Stimulated activated CD4-positive, alpha-beta T cell treated with anti-CD3 and anti-CD28 coated beads, Interleukin-1b, Interleukin-23, amount 100 ng/mL, for 48 hours (primary cell): Measurements from ENCODE around the gene PLXND1.
"Not testable (repeated sequence)": the region's sequence is repeated elsewhere in the genome, so short reads cannot be mapped to it uniquely, and the experiment has no call there.

Experiments
- DNase-seq: peaks from one replicate; pipeline ENCODE4 v3.0.0-alpha.2; 2020

The PLXND1 gene

GRCh38 chr3:129520960-129521359 lies 85.5 kb downstream of the PLXND1 start:
- no peak for DNase-seq

GRCh38 chr3:129519896-129520715 lies 86.4 kb downstream of the PLXND1 start:
- DNase-seq, result no peak

- no peak for DNase-seq
Observed at GRCh38 chr3:129519449-129519848, 87.0 kb downstream of the PLXND1 start.

GRCh38 chr3:129518581-129518980 lies 87.9 kb downstream of the PLXND1 start:
- DNase-seq, result no peak

DNA sequence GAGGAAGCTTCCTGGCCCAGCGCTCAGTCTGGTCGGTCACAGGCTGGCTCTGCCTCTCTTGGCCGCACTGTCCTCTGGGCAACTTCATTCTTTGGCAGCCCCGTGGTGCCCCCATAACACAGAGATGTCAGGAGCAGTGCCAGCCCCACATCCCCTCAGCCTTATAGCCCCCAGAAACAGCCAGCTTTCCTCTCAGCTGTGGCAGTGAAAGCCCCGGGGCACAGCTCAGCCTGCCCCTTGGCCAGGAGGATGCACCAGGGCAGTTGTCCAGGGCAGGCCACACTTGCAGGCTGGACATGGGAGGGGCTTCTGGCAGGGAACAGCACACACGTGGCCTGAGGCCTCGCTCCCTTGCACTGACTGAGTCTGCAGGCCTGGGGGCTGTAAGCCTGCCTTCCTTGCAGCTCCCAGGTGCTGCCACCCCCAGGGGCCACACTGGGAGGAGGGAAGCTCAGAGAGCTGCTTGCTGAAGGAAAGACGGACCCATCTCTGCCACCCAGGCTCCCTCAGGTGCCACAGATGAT lies 88.4 kb downstream of the PLXND1 start:
- DNase-seq, result no peak

DNA sequence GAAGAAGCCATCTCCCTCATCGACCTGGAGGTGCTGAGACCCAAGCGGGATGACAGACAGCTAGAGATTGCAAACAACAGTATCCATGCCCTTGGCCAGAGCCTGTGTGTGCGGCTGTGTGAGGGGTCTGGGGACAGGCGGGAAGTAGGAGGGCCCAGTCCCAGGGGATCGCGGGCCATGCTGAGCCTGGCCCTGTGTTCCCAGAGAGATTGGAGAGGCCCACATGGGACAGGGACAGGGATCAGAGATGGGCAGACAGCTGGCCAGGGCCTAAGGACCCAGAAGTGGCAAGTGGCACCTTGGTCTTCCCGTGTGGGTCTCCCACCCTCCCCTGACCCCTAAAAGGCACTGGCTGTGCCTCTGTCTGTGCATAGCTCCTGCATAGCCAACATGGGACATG lies 89.0 kb downstream of the PLXND1 start:
- no peak for DNase-seq

DNA sequence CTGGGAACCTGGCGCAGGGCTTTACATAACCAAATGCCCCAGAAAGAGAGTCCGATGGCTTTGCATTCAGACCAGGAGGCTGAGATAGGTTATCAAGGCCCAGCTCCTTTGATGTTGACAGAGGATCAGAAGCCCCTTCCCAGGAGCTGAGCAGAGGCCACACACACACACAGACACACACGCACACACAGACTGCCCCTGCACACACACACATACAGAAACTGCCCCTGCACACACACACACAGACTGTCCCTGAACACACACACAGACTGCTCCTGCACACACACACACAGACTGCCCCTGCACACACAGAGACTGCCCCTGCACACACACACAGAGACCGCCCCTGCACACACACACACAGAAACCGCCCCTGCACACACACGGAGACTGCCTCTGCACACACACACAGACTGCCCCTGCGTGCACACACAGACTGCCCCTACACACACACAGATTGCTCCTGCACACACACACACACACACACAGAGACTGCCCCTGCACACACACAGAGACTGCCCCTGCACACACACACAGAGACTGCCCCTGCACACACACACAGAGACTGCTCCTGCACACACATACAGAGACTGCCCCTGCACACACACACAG lies 90.5 kb downstream of the PLXND1 start:
- not testable (repeated sequence) for DNase-seq

DNA sequence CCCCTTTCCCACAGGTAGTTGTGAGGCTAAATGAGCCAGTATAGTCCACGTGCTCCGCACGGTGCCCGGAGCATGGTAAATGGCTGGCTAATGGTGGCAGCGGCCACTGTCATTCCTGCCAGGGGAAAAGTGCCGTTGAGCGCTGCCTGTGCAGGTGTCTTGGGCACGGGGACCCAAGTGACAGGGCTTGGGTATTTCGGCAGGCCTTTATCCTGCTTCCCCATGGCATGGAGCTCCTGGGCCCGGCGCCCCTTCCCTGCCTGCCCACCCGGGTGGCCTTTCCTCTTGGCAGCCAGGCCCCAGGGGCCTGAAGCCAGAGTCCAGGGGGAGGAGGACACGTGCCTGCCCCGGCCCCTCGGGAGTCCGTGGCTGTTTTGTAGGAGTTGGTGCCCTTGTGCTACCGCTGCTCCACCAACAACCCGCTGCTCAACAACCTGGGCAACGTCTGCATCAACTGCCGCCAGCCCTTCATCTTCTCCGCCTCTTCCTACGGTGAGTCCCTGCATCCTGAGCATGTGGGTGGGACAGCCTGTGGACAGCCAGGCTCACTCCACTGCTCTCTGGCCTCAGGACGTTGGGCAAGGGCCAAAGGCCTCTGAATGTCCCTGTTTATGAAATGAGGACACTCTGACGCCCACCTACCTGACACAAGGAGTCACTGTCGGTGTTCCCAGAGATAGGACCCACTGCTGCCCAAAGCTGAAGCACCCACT lies 91.2 kb downstream of the PLXND1 start:
- DNase-seq, result not testable (repeated sequence)

GRCh38 chr3:129514563-129514962 lies 91.9 kb downstream of the PLXND1 start:
- DNase-seq, result no peak

- no peak for DNase-seq
Observed at GRCh38 chr3:129514110-129514509, 92.4 kb downstream of the PLXND1 start.

GRCh38 chr3:129513705-129514104 lies 92.8 kb downstream of the PLXND1 start:
- DNase-seq, result no peak

- no peak for DNase-seq
Observed at GRCh38 chr3:129512595-129512994, 93.9 kb downstream of the PLXND1 start.

DNA sequence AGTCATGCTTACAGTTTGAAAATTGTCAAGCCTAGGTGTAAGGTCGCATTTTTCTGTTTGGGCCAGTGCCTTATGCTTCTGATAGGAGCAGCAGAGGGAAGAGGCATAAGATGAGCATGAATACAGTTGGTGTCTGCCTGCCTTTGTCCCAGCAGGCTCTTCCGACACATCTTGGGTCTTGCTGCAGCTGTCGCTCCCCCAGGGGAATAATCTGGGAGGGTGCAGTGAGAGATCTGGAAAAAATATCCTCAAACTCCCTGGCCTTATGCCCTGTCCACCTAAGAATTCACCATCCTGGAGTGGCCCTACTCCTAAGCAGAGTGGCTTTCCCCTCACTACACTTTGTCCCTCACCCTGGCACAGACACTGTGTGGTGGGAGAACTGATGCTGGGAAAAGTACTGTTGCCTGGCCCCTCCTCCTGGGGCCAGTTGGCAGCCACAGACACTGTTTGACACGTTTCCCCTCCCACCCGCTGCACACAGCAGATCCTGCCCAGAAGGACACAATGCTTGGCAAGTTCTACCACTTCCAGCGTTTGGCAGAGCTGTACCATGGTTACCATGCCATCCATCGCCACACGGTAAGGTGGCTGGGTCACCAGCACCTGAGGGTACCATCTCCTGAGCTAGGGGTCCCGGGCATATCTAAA lies 99.2 kb downstream of the PLXND1 start:
- no peak for DNase-seq

- DNase-seq, result no peak
Observed at GRCh38 chr3:129506231-129506742, 100.2 kb downstream of the PLXND1 start.

GRCh38 chr3:129505341-129505740 lies 101.1 kb downstream of the PLXND1 start:
- no peak for DNase-seq
